Activated T-cell treated with anti-CD3 and anti-CD28 coated beads, Interleukin-2, amount 50 U/mL, for 24 hours (primary cell): ENCODE data around the gene UGT1A3.
"Not testable (repeated sequence)": the region's sequence is repeated elsewhere in the genome, so short reads cannot be mapped to it uniquely, and the experiment has no call there.

ENCODE experiments used
- DNase-seq: peaks from one replicate; pipeline ENCODE4 v3.0.0-alpha.2; 2020
- H3K27ac Mint-ChIP-seq: 2 replicates; pipeline ENCODE4 v1.8.0; 2020; ENCODE audit warnings: mild to moderate bottlenecking, mixed read lengths
- H3K27me3 Mint-ChIP-seq: 2 replicates; pipeline ENCODE4 v1.8.0; 2020; ENCODE audit warnings: mixed read lengths
- H3K36me3 Mint-ChIP-seq: 2 replicates; pipeline ENCODE4 v1.8.0; 2020; ENCODE audit warnings: low read depth, mixed read lengths
- H3K4me1 Mint-ChIP-seq: 2 replicates; pipeline ENCODE4 v1.8.0; 2020; ENCODE audit warnings: low read depth, mixed read lengths
- H3K4me3 Mint-ChIP-seq: 2 replicates; pipeline ENCODE4 v1.8.0; 2020; ENCODE audit warnings: mild to moderate bottlenecking, moderate library complexity, mixed read lengths
- H3K9me3 Mint-ChIP-seq: 2 replicates; pipeline ENCODE4 v1.8.0; 2020; ENCODE audit warnings: mixed read lengths

UGT1A3 gene

DNA sequence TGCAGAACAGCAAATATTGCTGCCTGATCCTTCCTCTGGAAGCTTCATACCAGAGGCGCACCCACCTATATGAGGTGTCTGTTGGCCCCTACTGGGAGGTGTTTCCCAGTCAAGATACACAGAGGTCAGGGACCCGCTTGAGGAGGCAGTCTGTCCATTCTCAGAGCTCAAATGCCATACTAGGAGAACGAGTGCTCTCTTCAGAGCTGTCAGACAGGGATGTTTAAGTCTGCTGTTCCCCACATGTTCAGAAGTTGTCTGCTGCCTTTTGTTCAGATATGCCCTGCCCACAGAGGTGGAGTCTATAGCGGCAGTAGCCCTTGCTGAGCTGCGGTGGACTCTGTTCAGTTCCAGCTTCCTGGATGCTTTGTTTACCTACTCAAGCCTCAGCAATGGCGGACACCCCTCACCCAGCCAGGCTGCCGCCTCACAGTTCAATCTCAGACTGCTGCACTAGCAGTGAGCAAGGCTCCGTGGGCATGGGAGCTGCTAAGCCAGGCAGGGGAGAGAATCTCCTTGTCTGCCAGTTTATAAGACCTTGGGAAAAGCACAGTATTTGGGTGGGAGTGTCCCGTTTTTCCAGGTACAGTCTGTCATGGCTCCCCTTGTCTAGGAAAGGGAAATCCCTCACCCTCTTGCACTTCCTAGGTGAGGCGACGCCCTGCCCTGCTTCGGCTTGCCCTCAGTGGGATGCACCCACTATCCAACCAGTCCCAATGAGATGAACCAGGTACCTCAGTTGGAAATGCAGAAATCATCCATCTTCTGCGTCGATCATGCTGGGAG is 8.2 kb downstream of the UGT1A3 start:
- not testable (repeated sequence) for H3K4me3 Mint-ChIP-seq, DNase-seq, H3K27ac Mint-ChIP-seq, H3K9me3 Mint-ChIP-seq, H3K4me1 Mint-ChIP-seq, H3K36me3 Mint-ChIP-seq
- peaks cover 39% of the 10 kb centered on the region for H3K27me3 Mint-ChIP-seq

GRCh38 chr2:233740870-233741269 is 12.0 kb downstream of the UGT1A3 start:
- Mint-ChIP-seq H3K27me3 (peaks cover 35% of the 10 kb centered on the region), H3K36me3 (no peaks in the 10 kb centered on the region), H3K27ac (no peak overlapping the region), H3K4me1 (no peaks in the 10 kb centered on the region), H3K9me3 (no peaks in the 10 kb centered on the region), H3K4me3 (no peak overlapping the region)
- no peak for DNase-seq

DNA sequence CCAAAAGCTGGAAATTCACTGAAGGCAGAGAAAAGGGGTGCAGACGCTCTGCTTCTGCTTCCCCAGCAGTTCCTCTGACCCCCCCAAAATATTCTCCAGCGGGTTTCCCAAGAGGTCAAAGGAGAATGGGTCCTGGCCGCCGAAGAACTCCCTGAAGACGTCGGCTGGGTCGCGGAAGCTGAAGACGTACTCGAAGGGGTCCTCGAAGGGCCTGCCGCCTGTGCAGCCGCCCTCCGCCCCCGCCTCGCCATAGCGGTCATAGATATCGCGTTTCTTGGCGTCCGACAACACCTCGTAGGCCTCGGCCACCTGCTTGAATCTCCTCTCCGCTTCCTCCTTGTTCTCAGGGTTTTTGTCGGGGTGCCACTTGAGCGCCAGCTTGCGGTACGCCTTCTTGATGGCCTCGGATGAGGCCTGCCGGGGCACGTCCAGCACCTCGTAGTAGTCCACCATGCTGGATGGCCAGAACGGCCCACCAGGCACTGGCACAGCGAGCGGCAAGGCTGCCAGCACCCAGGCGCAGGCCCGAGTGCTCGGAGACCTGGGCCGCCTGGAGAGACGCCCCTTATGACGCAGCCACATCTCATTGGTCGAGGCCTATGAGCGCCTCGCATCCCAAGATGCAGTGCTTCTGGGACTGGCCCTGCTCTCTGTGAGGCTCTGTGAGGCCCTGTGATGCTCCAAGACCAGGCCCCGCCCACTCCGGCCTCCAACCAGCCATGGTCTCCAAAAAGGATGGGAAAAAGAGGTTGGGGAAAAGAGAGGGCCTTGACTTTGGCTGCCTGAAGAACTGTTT is 14.8 kb downstream of the UGT1A3 start:
- no peak overlapping the region for H3K4me3 Mint-ChIP-seq
- no peaks in the 10 kb centered on the region for H3K9me3 Mint-ChIP-seq
- DNase-seq = no peak
- H3K36me3 Mint-ChIP-seq = no peaks in the 10 kb centered on the region
- H3K27ac Mint-ChIP-seq = no peak overlapping the region
- peaks cover 34% of the 10 kb centered on the region for H3K27me3 Mint-ChIP-seq
- H3K4me1 Mint-ChIP-seq = no peaks in the 10 kb centered on the region

DNA sequence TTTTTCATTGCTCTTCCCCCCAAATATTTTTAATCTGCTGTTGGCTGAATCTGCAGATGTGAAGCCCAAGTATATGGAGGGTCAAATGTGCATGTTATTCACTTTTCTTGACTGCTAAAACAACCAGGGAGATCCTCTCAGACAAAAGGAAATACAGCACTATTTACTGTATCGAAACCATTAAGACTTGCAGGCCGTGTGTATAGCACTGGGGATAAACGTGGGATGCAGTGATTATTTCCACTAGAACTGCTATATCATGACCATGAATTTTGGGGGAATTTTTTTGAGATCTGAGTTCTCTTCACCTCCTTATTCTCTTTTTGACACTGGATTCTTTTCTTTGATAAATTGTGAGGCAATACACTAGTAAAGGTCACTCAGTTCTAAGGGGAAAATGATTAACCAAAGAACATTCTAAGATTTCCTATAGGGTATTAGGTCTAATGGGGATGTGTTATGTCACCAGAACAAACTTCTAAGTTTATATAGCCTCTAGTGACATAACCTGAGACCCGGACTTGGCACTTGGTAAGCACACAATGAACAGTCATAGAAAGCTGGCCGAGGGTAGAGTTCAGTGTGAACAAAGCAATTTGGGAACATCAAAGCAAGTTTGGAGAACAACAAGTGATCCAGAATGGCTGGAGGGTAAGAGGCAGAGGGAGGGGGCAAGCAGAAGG is 16.4 kb downstream of the UGT1A3 start:
- no peaks in the 10 kb centered on the region for H3K36me3 Mint-ChIP-seq
- H3K9me3 Mint-ChIP-seq = peaks cover 6% of the 10 kb centered on the region
- peaks cover 34% of the 10 kb centered on the region for H3K27me3 Mint-ChIP-seq
- DNase-seq = no peak
- H3K4me1 Mint-ChIP-seq = no peaks in the 10 kb centered on the region
- H3K4me3 Mint-ChIP-seq = no peak overlapping the region
- no peak overlapping the region for H3K27ac Mint-ChIP-seq

DNA sequence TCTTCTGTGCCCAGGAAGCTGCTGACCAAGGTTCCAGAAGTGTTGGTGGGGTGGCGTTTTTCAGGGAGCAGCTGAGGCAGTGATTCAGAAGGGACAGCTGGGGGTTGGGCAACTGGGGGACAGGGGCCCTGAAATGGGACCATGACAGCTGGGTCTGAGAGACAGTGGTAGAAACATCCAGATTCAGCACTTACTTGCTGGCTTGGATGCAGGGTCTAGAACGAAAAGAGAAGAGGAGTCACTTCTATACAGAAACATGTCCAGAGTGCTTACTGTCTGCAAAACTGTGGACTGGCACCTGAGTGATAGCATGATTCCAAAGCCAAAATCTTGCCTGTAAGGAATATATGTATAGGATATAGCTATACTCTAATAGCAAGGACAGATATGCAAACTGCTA is 17.0 kb downstream of the UGT1A3 start:
- not testable (repeated sequence) for H3K4me3 Mint-ChIP-seq, H3K36me3 Mint-ChIP-seq, H3K27ac Mint-ChIP-seq, H3K9me3 Mint-ChIP-seq, DNase-seq, H3K4me1 Mint-ChIP-seq
- peaks cover 33% of the 10 kb centered on the region for H3K27me3 Mint-ChIP-seq

DNA sequence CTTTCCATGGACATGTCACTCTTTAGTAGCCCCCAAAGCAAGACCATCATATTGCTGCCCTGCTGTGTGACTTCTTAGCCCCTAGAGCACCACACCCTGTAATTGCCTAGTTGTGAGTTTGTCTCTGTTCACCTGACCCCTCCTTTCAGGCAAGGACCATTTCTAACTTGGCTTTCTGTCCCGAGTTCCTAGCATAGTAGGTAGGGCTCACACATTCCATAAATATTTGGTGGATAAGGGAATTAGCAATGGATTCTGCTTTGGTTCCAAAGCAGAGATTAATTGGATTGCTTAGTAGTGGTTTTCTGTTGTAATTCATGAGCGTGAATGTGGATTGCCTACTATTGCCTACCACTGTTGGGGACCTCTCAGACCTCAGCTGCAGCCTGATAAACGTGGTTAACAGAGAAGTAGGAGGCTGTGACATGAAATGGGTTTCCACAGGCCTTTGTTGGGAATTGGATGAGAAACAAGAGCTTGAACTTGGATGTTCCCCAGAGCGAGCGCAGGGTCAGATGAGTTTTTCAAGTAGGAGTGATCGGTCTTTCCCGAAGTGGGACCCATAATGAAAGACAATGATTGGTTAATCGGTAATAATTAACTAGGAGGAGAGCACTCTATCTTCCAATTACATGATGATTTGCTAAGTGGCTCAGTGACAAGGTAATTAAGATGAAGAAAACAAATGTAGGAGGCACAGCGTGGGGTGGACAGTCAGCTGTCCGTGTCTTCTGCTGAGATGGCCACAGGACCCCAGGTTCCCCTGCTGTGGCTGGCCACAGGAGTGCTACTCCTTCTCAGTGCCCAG is 17.8 kb downstream of the UGT1A3 start:
- Mint-ChIP-seq H3K36me3 (no peaks in the 10 kb centered on the region), H3K4me1 (no peaks in the 10 kb centered on the region), H3K27ac (no peak overlapping the region), H3K4me3 (no peak overlapping the region), H3K9me3 (peaks cover 13% of the 10 kb centered on the region), H3K27me3 (peaks cover 30% of the 10 kb centered on the region)
- DNase-seq = no peak

- no peaks in the 10 kb centered on the region for H3K4me1 Mint-ChIP-seq
- H3K4me3 Mint-ChIP-seq = no peak overlapping the region
- H3K27ac Mint-ChIP-seq = no peak overlapping the region
- H3K36me3 Mint-ChIP-seq = no peaks in the 10 kb centered on the region
- peaks cover 13% of the 10 kb centered on the region for H3K9me3 Mint-ChIP-seq
- H3K27me3 Mint-ChIP-seq = peaks cover 30% of the 10 kb centered on the region
- DNase-seq = no peak
Measured at GRCh38 chr2:233747283-233747544, 18.4 kb downstream of the UGT1A3 start.

DNA sequence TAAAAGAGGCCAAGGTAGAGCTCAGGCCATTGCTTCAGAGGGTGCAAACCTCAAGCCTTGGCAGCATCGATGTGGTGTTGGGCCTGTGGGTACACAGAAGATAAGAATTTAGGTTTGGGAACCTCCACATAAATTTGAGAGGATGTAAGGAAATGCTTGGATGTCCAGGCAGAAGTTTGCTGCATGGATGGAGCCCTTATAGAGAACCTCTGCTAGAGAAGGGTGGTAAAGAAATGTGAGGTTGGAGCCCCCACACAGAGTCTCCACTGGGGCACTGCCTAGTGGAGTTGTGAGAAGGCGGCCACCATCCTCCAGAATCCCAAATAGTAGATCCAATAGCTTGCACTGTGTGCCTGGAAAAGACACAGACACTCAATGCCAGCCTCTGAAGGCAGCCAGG is 21.8 kb downstream of the UGT1A3 start:
- not testable (repeated sequence) for H3K27ac Mint-ChIP-seq

GRCh38 chr2:233751212-233752009 is 22.6 kb downstream of the UGT1A3 start:
- not testable (repeated sequence) for DNase-seq, H3K36me3 Mint-ChIP-seq, H3K4me3 Mint-ChIP-seq, H3K27ac Mint-ChIP-seq, H3K4me1 Mint-ChIP-seq
- H3K27me3 Mint-ChIP-seq = peaks cover 36% of the 10 kb centered on the region
- H3K9me3 Mint-ChIP-seq = peaks cover 13% of the 10 kb centered on the region

More for the DNA sequence above, 21.8 kb downstream of the UGT1A3 start:
- Mint-ChIP-seq H3K27me3 (peaks cover 37% of the 10 kb centered on the region), H3K9me3 (peaks cover 13% of the 10 kb centered on the region)
- not testable (repeated sequence) for H3K36me3 Mint-ChIP-seq, H3K4me3 Mint-ChIP-seq, H3K4me1 Mint-ChIP-seq, DNase-seq

- H3K4me1 Mint-ChIP-seq = no peaks in the 10 kb centered on the region
- no peak overlapping the region for H3K4me3 Mint-ChIP-seq
- H3K36me3 Mint-ChIP-seq = no peaks in the 10 kb centered on the region
- H3K27ac Mint-ChIP-seq = no peak overlapping the region
- H3K9me3 Mint-ChIP-seq = peaks cover 9% of the 10 kb centered on the region
- peaks cover 22% of the 10 kb centered on the region for H3K27me3 Mint-ChIP-seq
- no peak for DNase-seq
Measured at GRCh38 chr2:233754872-233755611, 26.2 kb downstream of the UGT1A3 start.

GRCh38 chr2:233756429-233757081 is 27.7 kb downstream of the UGT1A3 start:
- H3K27me3 Mint-ChIP-seq = peaks cover 20% of the 10 kb centered on the region
- H3K4me3 Mint-ChIP-seq = no peak overlapping the region
- no peaks in the 10 kb centered on the region for H3K9me3 Mint-ChIP-seq
- H3K27ac Mint-ChIP-seq = no peak overlapping the region
- DNase-seq = no peak
- no peaks in the 10 kb centered on the region for H3K4me1 Mint-ChIP-seq
- no peaks in the 10 kb centered on the region for H3K36me3 Mint-ChIP-seq

GRCh38 chr2:233758141-233758540 is 29.3 kb downstream of the UGT1A3 start:
- Mint-ChIP-seq H3K27ac (no peak overlapping the region), H3K4me1 (no peaks in the 10 kb centered on the region), H3K4me3 (no peak overlapping the region), H3K27me3 (peaks cover 20% of the 10 kb centered on the region), H3K9me3 (no peaks in the 10 kb centered on the region), H3K36me3 (no peaks in the 10 kb centered on the region)
- DNase-seq = no peak

- no peak for DNase-seq
- Mint-ChIP-seq H3K4me1 (no peaks in the 10 kb centered on the region), H3K4me3 (no peak overlapping the region), H3K36me3 (no peaks in the 10 kb centered on the region), H3K9me3 (no peaks in the 10 kb centered on the region), H3K27ac (no peak overlapping the region), H3K27me3 (peaks cover 20% of the 10 kb centered on the region)
Measured at GRCh38 chr2:233758849-233759248, 30.0 kb downstream of the UGT1A3 start.
